Measurements from ENCODE around the gene ZNF593. TPM values are rescaled to one million over a fixed set of nuclear protein-coding genes. Genes with fewer than 3 reads are reported as not detected.

The ZNF593 gene
- 10 to 100 TPM; 25.2 to 33.0 TPM for total RNA-seq

DNA sequence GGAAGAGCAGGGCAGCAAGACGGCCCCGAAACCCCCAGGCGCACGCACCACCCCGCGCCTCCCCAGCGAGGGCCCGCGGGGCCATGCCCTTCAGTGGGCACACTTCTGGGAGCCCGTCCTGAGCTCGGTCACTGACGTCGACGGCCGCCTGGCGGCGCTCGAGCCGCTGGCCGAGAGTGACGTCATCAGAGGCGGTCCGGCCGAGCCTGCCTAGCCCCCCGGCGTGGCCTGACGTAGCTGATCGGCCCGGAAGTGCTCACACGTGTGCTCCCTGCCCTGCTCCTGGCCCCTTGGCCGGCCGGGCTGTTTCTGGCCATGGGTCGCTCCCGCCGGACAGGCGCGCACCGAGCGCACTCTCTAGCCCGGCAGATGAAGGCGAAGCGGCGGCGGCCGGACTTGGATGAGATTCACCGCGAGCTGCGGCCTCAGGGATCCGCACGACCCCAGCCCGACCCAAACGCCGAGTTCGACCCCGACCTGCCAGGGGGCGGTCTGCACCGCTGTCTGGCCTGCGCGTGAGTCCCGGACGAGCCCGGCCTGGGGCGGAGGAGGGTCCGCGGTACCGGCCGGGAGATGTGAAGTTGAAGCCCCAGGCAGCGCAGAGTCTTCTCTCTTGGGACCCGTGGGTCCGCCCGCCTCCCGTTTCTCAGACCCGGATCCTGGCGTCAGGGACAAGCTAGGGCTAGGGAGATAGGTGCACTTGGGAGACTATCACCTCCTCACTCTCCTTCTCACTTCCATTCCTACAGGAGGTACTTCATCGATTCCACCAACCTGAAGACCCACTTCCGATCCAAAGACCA lies at the start of gene ZNF593:
Gene ZNF593, plus strand, starts transcription at position 240 of the 803 bp plus-strand sequence. Its CDS starts 76 bp downstream, at position 316.
- 0 to 1% methylated on average over 11 to 76 of the region's 76 CpGs for WGBS, 2 donors
- peak within 1 kb of the TSS; percentile 40 to 78 for H3K4me3 ChIP-seq
- peaks cover 18% of the 10 kb centered on the region for H3K4me1 ChIP-seq
- DNase-seq: peak; percentile 93 to 95 (median 94)
- peak; percentile 96 for ATAC-seq
- no peaks in the 10 kb centered on the region for H3K27me3 ChIP-seq
- peak; percentile 71 to 85 (median 83) for TF ChIP-seq POLR2A (IDR thresholded peaks at IDR 0.05)
- TF ChIP-seq, protein P1, sequence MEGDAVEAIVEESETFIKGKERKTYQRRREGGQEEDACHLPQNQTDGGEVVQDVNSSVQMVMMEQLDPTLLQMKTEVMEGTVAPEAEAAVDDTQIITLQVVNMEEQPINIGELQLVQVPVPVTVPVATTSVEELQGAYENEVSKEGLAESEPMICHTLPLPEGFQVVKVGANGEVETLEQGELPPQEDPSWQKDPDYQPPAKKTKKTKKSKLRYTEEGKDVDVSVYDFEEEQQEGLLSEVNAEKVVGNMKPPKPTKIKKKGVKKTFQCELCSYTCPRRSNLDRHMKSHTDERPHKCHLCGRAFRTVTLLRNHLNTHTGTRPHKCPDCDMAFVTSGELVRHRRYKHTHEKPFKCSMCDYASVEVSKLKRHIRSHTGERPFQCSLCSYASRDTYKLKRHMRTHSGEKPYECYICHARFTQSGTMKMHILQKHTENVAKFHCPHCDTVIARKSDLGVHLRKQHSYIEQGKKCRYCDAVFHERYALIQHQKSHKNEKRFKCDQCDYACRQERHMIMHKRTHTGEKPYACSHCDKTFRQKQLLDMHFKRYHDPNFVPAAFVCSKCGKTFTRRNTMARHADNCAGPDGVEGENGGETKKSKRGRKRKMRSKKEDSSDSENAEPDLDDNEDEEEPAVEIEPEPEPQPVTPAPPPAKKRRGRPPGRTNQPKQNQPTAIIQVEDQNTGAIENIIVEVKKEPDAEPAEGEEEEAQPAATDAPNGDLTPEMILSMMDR (IDR thresholded peaks at IDR 0.05): peak; percentile 79 to 99 (median 96)
- peak within 1 kb of the TSS; percentile 60 to 87 (median 81) for H3K27ac ChIP-seq
- H3K36me3 ChIP-seq (replicated peaks in 1 of 2; ENCODE audit: insufficient read depth in 1 of 2, low read depth in 2 of 2): no peaks in the 10 kb centered on the region
- no peaks in the 10 kb centered on the region for H3K9me3 ChIP-seq
- intact Hi-C loops (cut with DNase I): no loop called here

DNA sequence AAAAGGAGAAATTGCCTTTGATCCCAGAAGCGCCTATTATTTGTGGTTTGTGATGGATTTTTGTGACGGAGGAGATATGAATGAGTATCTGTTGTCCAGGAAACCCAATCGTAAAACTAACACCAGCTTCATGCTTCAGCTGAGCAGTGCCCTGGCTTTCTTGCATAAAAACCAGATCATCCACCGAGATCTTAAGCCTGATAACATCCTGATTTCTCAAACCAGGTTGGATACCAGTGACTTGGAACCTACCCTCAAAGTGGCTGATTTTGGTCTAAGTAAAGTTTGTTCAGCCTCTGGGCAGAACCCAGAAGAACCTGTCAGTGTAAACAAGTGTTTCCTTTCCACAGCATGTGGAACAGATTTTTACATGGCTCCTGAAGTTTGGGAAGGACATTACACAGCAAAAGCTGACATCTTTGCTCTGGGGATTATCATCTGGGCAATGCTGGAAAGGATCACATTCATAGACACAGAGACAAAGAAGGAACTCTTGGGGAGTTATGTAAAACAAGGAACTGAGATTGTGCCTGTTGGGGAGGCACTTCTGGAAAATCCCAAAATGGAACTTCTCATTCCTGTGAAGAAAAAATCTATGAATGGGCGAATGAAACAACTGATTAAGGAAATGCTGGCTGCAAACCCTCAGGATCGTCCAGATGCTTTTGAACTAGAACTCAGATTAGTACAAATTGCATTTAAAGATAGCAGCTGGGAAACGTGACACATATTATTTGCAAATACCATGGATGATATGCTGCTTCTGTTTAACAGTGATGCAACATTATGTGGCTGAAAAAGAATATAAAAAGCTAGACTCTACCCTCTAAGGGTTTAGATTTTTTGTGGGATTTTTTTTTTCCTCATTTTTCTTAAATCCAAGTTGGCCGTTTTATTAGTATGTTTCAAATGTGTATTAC lies 47.6 kb upstream of the ZNF593 start:
- Histone ChIP-seq H3K36me3 (replicated peaks in 1 of 2; ENCODE audit: insufficient read depth in 1 of 2, low read depth in 2 of 2) (no peaks in the 10 kb centered on the region), H3K4me3 (no peak overlapping the region), H3K9me3 (no peaks in the 10 kb centered on the region), H3K27ac (peak overlapping the region in 3 of 4 donors; percentile 48 to 90 (median 69)), H3K27me3 (no peaks in the 10 kb centered on the region), H3K4me1 (peaks cover 92% of the 10 kb centered on the region)
- intact Hi-C loops (cut with DNase I): no loop called here
- no peak for TF ChIP-seq POLR2A (IDR thresholded peaks at IDR 0.05)
- DNase-seq (no peak), ATAC-seq (no peak)
- whole genome bisulfite sequencing, 2 donors: 22 to 28% methylated on average over 8 of the region's 8 CpGs

DNA sequence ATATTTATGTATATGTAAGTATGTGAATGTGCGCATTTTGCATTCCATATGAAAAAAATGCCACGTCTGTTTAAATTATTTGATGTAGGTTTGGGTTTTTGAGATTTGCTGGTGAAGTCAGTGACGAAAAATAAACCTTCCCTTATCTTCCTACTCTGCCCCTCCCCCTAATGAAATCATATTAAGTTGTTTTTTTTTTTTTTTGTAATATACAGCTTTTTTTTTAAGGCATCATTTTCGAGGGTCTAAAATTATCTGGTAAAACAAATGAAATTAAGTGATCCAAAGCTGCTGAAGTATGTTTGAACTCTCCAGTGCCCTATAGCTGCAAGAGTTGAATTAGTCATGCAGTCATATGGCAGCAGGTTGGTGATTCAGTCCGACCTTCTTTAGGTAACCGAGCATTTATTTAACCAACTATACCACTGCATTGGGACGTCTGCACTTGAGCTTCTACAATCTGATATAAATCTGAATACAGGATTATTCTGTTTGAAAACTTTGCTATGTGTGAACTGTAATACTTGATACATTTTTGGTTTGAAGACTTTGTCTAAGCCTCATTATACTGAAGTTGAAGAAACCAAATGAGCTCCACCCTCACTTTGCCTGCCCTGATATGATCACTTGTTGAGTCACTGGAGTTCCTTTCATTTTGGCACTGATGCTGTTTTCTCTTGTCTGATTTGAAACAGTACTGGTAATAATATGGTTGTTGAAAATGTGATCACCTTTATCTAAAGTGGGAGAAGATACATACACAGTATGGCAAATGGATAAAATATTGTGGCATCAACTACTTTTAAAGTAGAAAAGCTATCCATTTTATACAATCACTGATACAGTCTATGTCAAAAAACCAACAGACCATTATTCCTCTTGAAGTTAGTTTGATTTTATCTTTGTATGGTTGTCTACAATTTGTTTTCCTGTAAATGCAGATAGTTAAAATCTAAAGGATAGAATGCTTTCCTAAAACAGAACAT lies 46.4 kb upstream of the ZNF593 start:
- H3K4me3 ChIP-seq: no peak overlapping the region
- no peak for ATAC-seq
- H3K9me3 ChIP-seq: no peaks in the 10 kb centered on the region
- H3K4me1 ChIP-seq: peaks cover 92% of the 10 kb centered on the region
- TF ChIP-seq, protein P1 (IDR thresholded peaks at IDR 0.05): no peak
- TF ChIP-seq POLR2A (IDR thresholded peaks at IDR 0.05): no peak
- peak overlapping the region in 2 of 4 donors; percentile 34 to 90 for H3K27ac ChIP-seq
- intact Hi-C loops (cut with DNase I): no loop called here
- no peaks in the 10 kb centered on the region for H3K27me3 ChIP-seq
- WGBS, 2 donors: 60 to 68% methylated on average over 7 of the region's 7 CpGs
- H3K36me3 ChIP-seq (replicated peaks in 1 of 2; ENCODE audit: insufficient read depth in 1 of 2, low read depth in 2 of 2): no peaks in the 10 kb centered on the region
- no peak for DNase-seq

DNA sequence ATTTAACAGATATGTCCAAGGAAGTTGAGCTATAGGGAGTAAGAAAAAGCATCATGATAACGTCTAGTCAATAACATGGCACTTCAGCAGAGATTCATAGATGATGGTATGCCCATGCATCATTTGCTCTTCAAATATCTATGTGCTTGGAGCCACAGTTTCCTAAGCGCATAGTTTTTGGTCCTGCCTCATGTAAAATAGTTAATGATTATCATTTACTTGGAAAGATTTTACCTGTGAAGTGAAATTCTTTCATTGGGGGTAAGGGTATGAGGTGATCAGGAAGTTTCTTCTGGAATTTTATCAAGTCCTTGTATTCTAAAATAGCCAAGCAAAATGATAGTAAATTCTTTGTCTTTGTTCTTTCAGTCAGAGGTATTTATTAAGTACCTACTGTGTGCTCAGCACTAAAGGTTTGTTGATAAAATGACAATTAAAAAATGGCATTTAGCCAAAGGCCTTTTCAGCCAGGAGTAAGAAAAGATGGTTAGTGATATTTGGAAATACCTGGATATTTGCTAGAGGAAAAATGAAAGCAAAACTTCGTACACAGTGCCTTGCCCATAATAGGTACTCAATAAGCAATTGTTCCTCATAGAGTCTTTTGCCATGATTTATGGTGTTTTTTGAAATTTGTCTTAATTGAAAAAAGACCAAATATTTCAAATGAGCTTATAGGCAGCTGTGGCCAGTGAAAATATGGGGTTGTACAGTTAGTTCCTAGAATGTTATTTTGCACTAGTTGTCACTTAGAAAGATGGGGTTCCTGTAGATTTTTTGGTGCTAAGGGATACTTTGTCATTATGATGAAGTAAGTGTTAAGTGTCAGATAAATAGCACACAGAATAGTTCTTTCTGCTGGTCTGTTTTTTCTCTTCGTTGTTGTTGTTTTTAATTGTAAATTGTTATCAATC lies 45.0 kb upstream of the ZNF593 start:
- H3K4me1 ChIP-seq: peaks cover 85% of the 10 kb centered on the region

More for the DNA sequence above, 45.0 kb upstream of the ZNF593 start:
- Histone ChIP-seq H3K4me3 (no peak overlapping the region), H3K27me3 (no peaks in the 10 kb centered on the region), H3K27ac (peak overlapping the region in 3 of 4 donors; percentile 5 to 90 (median 56)), H3K9me3 (no peaks in the 10 kb centered on the region), H3K36me3 (replicated peaks in 1 of 2; ENCODE audit: insufficient read depth in 1 of 2, low read depth in 2 of 2) (no peaks in the 10 kb centered on the region)
- DNase-seq: no peak
- no peak for TF ChIP-seq POLR2A (IDR thresholded peaks at IDR 0.05)
- TF ChIP-seq, protein P1 (IDR thresholded peaks at IDR 0.05): no peak
- WGBS, 2 donors: 33 to 35% methylated on average over 4 of the region's 4 CpGs
- intact Hi-C loops (cut with DNase I): no loop called here
- ATAC-seq: peak; percentile 59

All from body of pancreas (tissue), 4 donors.